NCI-H1048 (cell line): ENCODE data around the gene CLRN1.

Source experiments
- DNase-seq: peaks from one replicate; lab custom pipeline; 2025; lab: John Stamatoyannopoulos, UW

Gene CLRN1

GRCh38 chr3:150920236-150920635, 52.3 kb downstream of the CLRN1 start:
- DNase-seq, result no peak

GRCh38 chr3:150917951-150918350, 54.6 kb downstream of the CLRN1 start:
- no peak for DNase-seq

GRCh38 chr3:150913133-150913922, 59.2 kb downstream of the CLRN1 start:
- DNase-seq, result no peak

GRCh38 chr3:150912501-150912900, 60.0 kb downstream of the CLRN1 start:
- no peak for DNase-seq

- DNase-seq, result no peak
Observed at GRCh38 chr3:150911771-150912170, 60.8 kb downstream of the CLRN1 start.

GRCh38 chr3:150906461-150906860, 66.1 kb downstream of the CLRN1 start:
- no peak for DNase-seq

GRCh38 chr3:150905746-150906145, 66.8 kb downstream of the CLRN1 start:
- DNase-seq, result no peak

- DNase-seq, result no peak
Observed at GRCh38 chr3:150905339-150905738, 67.2 kb downstream of the CLRN1 start, which contains the start of gene MINDY4B. Gene MINDY4B (minus strand): TSS chr3:150905439. CDS start chr3:150905439, 0 bp downstream.

GRCh38 chr3:150902988-150903387, 69.5 kb downstream of the CLRN1 start:
- no peak for DNase-seq

- no peak for DNase-seq
Observed at GRCh38 chr3:150901793-150902192, 70.7 kb downstream of the CLRN1 start.

GRCh38 chr3:150899141-150899540, 73.4 kb downstream of the CLRN1 start:
- no peak for DNase-seq

- DNase-seq, result no peak
Observed at GRCh38 chr3:150898046-150898754, 74.3 kb downstream of the CLRN1 start.

- DNase-seq, result no peak
Observed at GRCh38 chr3:150897592-150897991, 74.9 kb downstream of the CLRN1 start.

GRCh38 chr3:150890831-150891230, 81.7 kb downstream of the CLRN1 start:
- no peak for DNase-seq

- no peak for DNase-seq
Observed at GRCh38 chr3:150890295-150890694, 82.2 kb downstream of the CLRN1 start.

GRCh38 chr3:150889106-150889505, 83.4 kb downstream of the CLRN1 start:
- no peak for DNase-seq

GRCh38 chr3:150887031-150887430, 85.5 kb downstream of the CLRN1 start:
- no peak for DNase-seq

GRCh38 chr3:150885535-150885934, 87.0 kb downstream of the CLRN1 start:
- DNase-seq, result no peak

- DNase-seq, result no peak
Observed at GRCh38 chr3:150878996-150879575, 93.4 kb downstream of the CLRN1 start.

- no peak for DNase-seq
Observed at GRCh38 chr3:150878290-150878689, 94.2 kb downstream of the CLRN1 start.

GRCh38 chr3:150877303-150877702, 95.2 kb downstream of the CLRN1 start:
- DNase-seq, result no peak

GRCh38 chr3:150876611-150877265, 95.8 kb downstream of the CLRN1 start:
- DNase-seq, result no peak
